Measurements from ENCODE around the gene SIGLEC5. TPM values are rescaled to one million over a fixed set of nuclear protein-coding genes. Genes with fewer than 3 reads are reported as not detected.
"Not testable (repeated sequence)": the region's sequence is repeated elsewhere in the genome, so short reads cannot be mapped to it uniquely, and the experiment has no call there.

The SIGLEC5 gene, protein sequence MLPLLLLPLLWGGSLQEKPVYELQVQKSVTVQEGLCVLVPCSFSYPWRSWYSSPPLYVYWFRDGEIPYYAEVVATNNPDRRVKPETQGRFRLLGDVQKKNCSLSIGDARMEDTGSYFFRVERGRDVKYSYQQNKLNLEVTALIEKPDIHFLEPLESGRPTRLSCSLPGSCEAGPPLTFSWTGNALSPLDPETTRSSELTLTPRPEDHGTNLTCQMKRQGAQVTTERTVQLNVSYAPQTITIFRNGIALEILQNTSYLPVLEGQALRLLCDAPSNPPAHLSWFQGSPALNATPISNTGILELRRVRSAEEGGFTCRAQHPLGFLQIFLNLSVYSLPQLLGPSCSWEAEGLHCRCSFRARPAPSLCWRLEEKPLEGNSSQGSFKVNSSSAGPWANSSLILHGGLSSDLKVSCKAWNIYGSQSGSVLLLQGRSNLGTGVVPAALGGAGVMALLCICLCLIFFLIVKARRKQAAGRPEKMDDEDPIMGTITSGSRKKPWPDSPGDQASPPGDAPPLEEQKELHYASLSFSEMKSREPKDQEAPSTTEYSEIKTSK
- 1 to 10 TPM in 1 of 2 donors, under 1 TPM in 1; 0.58 to 2.0 TPM for total RNA-seq
- polyA plus RNA-seq, result not detected
- long read RNA-seq, donor 1, result 0 reads
- long read RNA-seq, donor 2, result 0 reads

DNA sequence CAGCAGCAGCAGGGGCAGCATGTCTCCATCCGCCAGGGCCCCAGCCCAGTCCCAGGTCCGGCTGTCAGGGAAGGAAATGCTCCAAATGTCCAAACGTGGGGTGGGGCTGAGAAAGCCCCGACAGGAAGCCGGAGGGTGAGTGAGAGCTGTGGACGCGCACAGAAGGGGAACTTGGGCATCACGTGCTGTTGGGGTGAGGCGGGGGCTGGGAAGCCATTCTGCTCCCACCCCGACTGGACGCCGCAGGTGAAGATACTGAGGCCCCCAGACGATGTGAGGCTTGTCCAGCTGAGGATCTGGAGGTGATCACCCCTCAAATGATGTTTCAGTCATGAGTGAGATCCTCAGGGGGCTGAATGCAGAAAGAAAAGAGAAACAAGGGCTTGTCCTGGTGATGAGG is at the start of gene SIGLEC5:
Gene SIGLEC5, minus strand, starts transcription at position 87 of the 400 bp plus-strand sequence. Its CDS starts 66 bp downstream, at position 21.
- H3K27me3 ChIP-seq (ENCODE audit: control insufficient read depth in 1 of 2, insufficient read depth in 2 of 2, low read length in 1 of 2); H3K4me1 ChIP-seq (ENCODE audit: control insufficient read depth in 1 of 2, insufficient read depth in 2 of 2, low read length in 2 of 2); H3K4me3 ChIP-seq (ENCODE audit: low read length in 2 of 2); H3K36me3 ChIP-seq (ENCODE audit: control insufficient read depth in 1 of 2, insufficient read depth in 2 of 2, low read length in 1 of 2); H3K27ac ChIP-seq (ENCODE audit: low read depth in 1 of 2, low read length in 2 of 2); H3K9me3 ChIP-seq (ENCODE audit: control insufficient read depth, low read length); intact Hi-C loops (cut with DNase I): not testable (repeated sequence)
- ATAC-seq (ENCODE audit: low FRiP score), result peak; percentile 60
- DNase-seq, result peak in 1 of 2 donors; percentile 54
- WGBS, 2 donors, result 65 to 73% methylated on average over 9 to 10 of the region's 13 CpGs

- no peak for ATAC-seq (ENCODE audit: low FRiP score)
These were observed 46.4 kb upstream of the SIGLEC5 start for GRCh38 chr19:51676566-51677083.

DNA sequence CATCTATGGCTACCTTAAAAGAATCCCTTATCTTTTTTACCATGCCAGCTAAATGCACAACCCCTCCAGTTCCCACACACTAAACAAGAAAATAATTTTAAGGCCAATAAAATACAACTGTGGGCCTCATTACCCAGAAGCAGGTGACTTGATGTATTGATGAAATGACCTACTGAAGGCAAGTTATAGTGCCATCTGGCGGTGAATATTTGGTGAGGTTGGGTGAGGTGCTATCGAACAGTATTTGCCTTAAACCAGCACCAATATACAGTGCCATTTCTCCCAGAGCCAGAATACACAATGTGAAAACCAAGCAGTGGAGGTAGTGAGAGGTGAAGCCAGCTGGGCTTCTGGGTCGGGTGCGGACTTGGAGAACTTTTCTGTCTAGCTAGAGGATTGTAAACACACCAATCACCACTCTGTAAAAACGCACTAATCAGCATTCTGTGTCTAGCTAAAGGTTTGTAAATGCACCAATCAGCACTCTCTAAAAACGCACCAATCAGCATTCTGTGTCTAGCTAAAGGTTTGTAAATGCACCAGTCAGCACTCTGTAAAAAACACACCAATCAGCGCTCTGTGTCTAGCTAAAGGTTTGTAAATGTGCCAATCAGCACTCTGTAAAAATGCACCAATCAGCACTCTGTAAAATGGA is 45.8 kb upstream of the SIGLEC5 start:
- H3K27ac ChIP-seq (ENCODE audit: low read depth in 1 of 2, low read length in 2 of 2); ATAC-seq (ENCODE audit: low FRiP score); H3K36me3 ChIP-seq (ENCODE audit: control insufficient read depth in 1 of 2, insufficient read depth in 2 of 2, low read length in 1 of 2); H3K27me3 ChIP-seq (ENCODE audit: control insufficient read depth in 1 of 2, insufficient read depth in 2 of 2, low read length in 1 of 2); intact Hi-C loops (cut with DNase I); H3K9me3 ChIP-seq (ENCODE audit: control insufficient read depth, low read length); DNase-seq; H3K4me1 ChIP-seq (ENCODE audit: control insufficient read depth in 1 of 2, insufficient read depth in 2 of 2, low read length in 2 of 2); H3K4me3 ChIP-seq (ENCODE audit: low read length in 2 of 2): not testable (repeated sequence)
- 55 to 63% methylated on average over 7 of the region's 7 CpGs for WGBS, 2 donors

More at GRCh38 chr19:51676566-51677083, 46.4 kb upstream of the SIGLEC5 start:
- intact Hi-C loops (cut with DNase I), result no loop called here
- Histone ChIP-seq H3K27ac (ENCODE audit: low read depth in 1 of 2, low read length in 2 of 2) (no peak overlapping the region), H3K4me3 (ENCODE audit: low read length in 2 of 2) (no peak overlapping the region), H3K36me3 (ENCODE audit: control insufficient read depth in 1 of 2, insufficient read depth in 2 of 2, low read length in 1 of 2) (no peaks in the 10 kb centered on the region), H3K9me3 (ENCODE audit: control insufficient read depth, low read length) (peaks cover 3% of the 10 kb centered on the region), H3K4me1 (ENCODE audit: control insufficient read depth in 1 of 2, insufficient read depth in 2 of 2, low read length in 2 of 2) (no peaks in the 10 kb centered on the region), H3K27me3 (ENCODE audit: control insufficient read depth in 1 of 2, insufficient read depth in 2 of 2, low read length in 1 of 2) (no peaks in the 10 kb centered on the region)
- no peak for DNase-seq
- 66 to 82% methylated on average over 9 to 11 of the region's 11 CpGs for WGBS, 2 donors

DNA sequence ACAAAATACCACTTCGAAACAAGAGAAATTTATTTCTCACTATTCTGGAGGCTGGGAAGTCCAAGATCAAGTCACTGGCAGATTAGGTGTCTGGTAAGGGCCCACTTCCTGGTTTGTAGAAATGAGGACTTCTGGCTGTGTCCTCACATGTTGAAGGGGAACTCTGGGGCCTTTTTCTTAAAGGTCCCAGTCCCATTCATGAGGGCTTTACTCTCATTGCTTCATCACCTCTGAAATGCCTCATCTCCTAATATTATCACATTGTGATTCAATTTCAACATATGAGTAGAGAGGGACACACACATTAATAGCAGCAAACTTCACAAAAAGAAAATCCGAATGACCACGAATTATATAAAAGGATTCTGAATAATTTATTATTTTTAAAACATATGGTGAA is 38.0 kb upstream of the SIGLEC5 start:
- Histone ChIP-seq H3K36me3 (ENCODE audit: control insufficient read depth in 1 of 2, insufficient read depth in 2 of 2, low read length in 1 of 2) (no peaks in the 10 kb centered on the region), H3K27ac (ENCODE audit: low read depth in 1 of 2, low read length in 2 of 2) (no peak overlapping the region), H3K4me1 (ENCODE audit: control insufficient read depth in 1 of 2, insufficient read depth in 2 of 2, low read length in 2 of 2) (no peaks in the 10 kb centered on the region), H3K9me3 (ENCODE audit: control insufficient read depth, low read length) (peaks cover 2% of the 10 kb centered on the region), H3K4me3 (ENCODE audit: low read length in 2 of 2) (no peak overlapping the region), H3K27me3 (ENCODE audit: control insufficient read depth in 1 of 2, insufficient read depth in 2 of 2, low read length in 1 of 2) (no peaks in the 10 kb centered on the region)
- 79 to 87% methylated on average over 3 of the region's 3 CpGs for WGBS, 2 donors
- intact Hi-C loops (cut with DNase I), result no loop called here
- ATAC-seq (ENCODE audit: low FRiP score) (no peak), DNase-seq (no peak)

DNA sequence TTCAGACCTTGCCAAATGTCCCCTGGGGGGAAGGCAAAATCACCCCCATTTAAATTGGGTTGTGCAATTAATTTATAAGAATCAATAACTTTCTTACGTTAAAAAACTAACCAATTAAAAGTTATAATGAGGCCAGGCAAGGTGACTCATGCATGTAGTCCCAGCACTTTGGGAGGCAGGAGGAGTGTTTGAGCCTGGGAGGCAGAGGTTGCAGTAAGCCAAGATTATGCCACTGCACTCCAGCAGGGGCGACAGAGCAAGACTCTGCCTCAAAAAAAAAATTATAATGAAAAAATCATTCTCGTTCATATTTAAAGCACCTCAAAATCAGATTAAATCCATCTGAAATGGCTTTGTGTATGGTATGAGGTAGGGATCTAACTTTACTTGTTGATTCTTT is 34.8 kb upstream of the SIGLEC5 start:
- Histone ChIP-seq H3K9me3 (ENCODE audit: control insufficient read depth, low read length) (peaks cover 2% of the 10 kb centered on the region), H3K4me1 (ENCODE audit: control insufficient read depth in 1 of 2, insufficient read depth in 2 of 2, low read length in 2 of 2) (no peaks in the 10 kb centered on the region), H3K4me3 (ENCODE audit: low read length in 2 of 2) (no peak overlapping the region), H3K27ac (ENCODE audit: low read depth in 1 of 2, low read length in 2 of 2) (no peak overlapping the region), H3K27me3 (ENCODE audit: control insufficient read depth in 1 of 2, insufficient read depth in 2 of 2, low read length in 1 of 2) (peaks cover 0 to 2% of the 10 kb centered on the region in 2 donors), H3K36me3 (ENCODE audit: control insufficient read depth in 1 of 2, insufficient read depth in 2 of 2, low read length in 1 of 2) (no peaks in the 10 kb centered on the region)
- 51 to 54% methylated on average over 3 of the region's 3 CpGs for WGBS, 2 donors
- DNase-seq, result no peak
- no peak for ATAC-seq (ENCODE audit: low FRiP score)
- intact Hi-C loops (cut with DNase I), result no loop called here

GRCh38 chr19:51664131-51664530 is 33.9 kb upstream of the SIGLEC5 start:
- DNase-seq, result no peak
- H3K27me3 ChIP-seq (ENCODE audit: control insufficient read depth in 1 of 2, insufficient read depth in 2 of 2, low read length in 1 of 2), result peaks cover 0 to 2% of the 10 kb centered on the region in 2 donors
- no peaks in the 10 kb centered on the region for H3K36me3 ChIP-seq (ENCODE audit: control insufficient read depth in 1 of 2, insufficient read depth in 2 of 2, low read length in 1 of 2)
- ATAC-seq (ENCODE audit: low FRiP score), result no peak
- 11 to 24% methylated on average over 1 of the region's 1 CpG for WGBS, 2 donors
- no peaks in the 10 kb centered on the region for H3K4me1 ChIP-seq (ENCODE audit: control insufficient read depth in 1 of 2, insufficient read depth in 2 of 2, low read length in 2 of 2)
- H3K27ac ChIP-seq (ENCODE audit: low read depth in 1 of 2, low read length in 2 of 2), result no peak overlapping the region
- intact Hi-C loops (cut with DNase I), result no loop called here
- peaks cover 2% of the 10 kb centered on the region for H3K9me3 ChIP-seq (ENCODE audit: control insufficient read depth, low read length)
- H3K4me3 ChIP-seq (ENCODE audit: low read length in 2 of 2), result no peak overlapping the region

- no peaks in the 10 kb centered on the region for H3K4me1 ChIP-seq (ENCODE audit: control insufficient read depth in 1 of 2, insufficient read depth in 2 of 2, low read length in 2 of 2)
- H3K4me3 ChIP-seq (ENCODE audit: low read length in 2 of 2), result no peak overlapping the region
- ATAC-seq (ENCODE audit: low FRiP score), result no peak
- DNase-seq, result no peak
- 52 to 57% methylated on average over 3 of the region's 3 CpGs for WGBS, 2 donors
- peaks cover 0 to 2% of the 10 kb centered on the region in 2 donors for H3K27me3 ChIP-seq (ENCODE audit: control insufficient read depth in 1 of 2, insufficient read depth in 2 of 2, low read length in 1 of 2)
- H3K9me3 ChIP-seq (ENCODE audit: control insufficient read depth, low read length), result peaks cover 2% of the 10 kb centered on the region
- H3K27ac ChIP-seq (ENCODE audit: low read depth in 1 of 2, low read length in 2 of 2), result no peak overlapping the region
- no peaks in the 10 kb centered on the region for H3K36me3 ChIP-seq (ENCODE audit: control insufficient read depth in 1 of 2, insufficient read depth in 2 of 2, low read length in 1 of 2)
- intact Hi-C loops (cut with DNase I), result no loop called here
These were observed 33.4 kb upstream of the SIGLEC5 start for GRCh38 chr19:51663650-51664049.

DNA sequence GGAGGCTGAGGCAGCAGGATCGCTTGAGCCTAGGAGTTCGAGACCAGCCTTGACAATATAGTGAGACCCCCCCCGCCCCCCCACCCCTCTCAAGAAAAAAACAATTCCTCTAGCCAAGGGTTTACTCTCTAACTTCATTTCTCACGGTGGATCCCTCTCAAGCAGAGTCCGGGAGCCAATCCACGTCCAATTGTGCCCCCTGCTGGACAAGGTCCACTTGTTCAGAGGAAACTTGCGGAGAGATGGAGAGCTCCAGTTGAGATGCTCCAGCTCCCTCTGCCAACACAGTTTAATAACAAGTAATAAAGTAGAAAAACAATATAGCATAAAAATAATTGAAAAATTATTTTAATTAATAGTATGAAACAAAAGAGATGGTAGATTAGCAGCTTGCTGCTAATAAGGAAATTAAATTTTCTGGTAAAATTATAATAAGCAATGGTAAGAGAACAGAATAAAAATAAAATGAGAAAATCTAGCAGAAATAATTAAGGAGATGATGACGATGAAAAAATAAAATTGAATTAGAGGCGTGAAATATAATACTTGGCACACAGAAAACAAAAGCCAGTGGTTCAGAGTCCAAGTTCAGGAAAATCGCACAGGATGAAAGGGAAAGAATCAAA is 30.9 kb upstream of the SIGLEC5 start:
- peaks cover 2% of the 10 kb centered on the region for H3K9me3 ChIP-seq (ENCODE audit: control insufficient read depth, low read length)
- H3K27me3 ChIP-seq (ENCODE audit: control insufficient read depth in 1 of 2, insufficient read depth in 2 of 2, low read length in 1 of 2), result peaks cover 0 to 2% of the 10 kb centered on the region in 2 donors
- intact Hi-C loops (cut with DNase I), result no loop called here
- DNase-seq (peak; percentile 86), ATAC-seq (ENCODE audit: low FRiP score) (no peak)
- whole genome bisulfite sequencing, 2 donors, result 11 to 18% methylated on average over 9 to 10 of the region's 10 CpGs
- H3K36me3 ChIP-seq (ENCODE audit: control insufficient read depth in 1 of 2, insufficient read depth in 2 of 2, low read length in 1 of 2), result no peaks in the 10 kb centered on the region
- no peak overlapping the region for H3K27ac ChIP-seq (ENCODE audit: low read depth in 1 of 2, low read length in 2 of 2)
- H3K4me1 ChIP-seq (ENCODE audit: control insufficient read depth in 1 of 2, insufficient read depth in 2 of 2, low read length in 2 of 2), result no peaks in the 10 kb centered on the region
- no peak overlapping the region for H3K4me3 ChIP-seq (ENCODE audit: low read length in 2 of 2)

Data from aorta (tissue), 5 donors.